Measurements from ENCODE around the gene SCNM1.

The SCNM1 gene

DNA sequence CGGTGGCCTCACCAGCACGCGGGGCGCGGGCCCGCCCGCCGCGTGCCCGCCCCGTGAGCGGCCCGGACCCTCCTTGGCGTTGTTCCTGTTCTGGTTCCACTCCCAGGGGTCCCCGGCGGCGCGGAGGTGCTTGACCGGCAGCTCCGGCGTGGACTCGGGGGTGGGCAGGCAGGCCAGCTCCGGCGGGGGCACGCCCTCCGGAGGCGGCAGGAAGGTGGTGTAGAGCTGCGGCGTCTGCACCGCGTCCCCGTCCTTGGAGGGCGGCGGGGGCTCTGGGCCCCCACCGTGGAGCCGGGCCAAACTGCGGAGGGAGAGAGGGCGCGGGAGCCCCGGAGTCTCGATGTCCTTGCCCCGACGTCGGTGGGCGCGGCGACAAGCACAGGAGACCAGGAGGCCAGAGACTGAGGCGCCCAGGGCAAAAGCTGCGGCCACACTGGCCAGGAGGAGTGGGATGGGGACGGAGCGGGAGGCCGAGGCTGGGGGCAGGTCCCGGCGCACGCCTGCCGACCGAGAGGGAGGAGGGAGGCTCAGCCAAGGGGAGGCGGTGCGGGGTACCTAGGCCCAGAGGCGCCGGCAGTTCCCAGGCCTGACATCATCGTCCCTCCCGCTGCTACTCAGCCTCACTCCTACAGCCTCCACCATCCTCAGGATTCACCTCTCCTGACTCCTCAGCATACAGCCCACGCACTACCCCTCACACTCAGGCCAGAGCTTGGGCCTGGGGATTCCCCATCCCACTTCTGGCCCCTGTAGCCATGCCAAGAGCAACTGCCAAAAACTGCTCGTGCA is 32.7 kb upstream of the SCNM1 start:
- H3K4me3 ChIP-seq = no peak overlapping the region
- H3K27ac ChIP-seq = no peak overlapping the region
- no peak for TF ChIP-seq CTCF (IDR thresholded peaks at IDR 0.05)
- no peak for DNase-seq (ENCODE audit: low spot score)

DNA sequence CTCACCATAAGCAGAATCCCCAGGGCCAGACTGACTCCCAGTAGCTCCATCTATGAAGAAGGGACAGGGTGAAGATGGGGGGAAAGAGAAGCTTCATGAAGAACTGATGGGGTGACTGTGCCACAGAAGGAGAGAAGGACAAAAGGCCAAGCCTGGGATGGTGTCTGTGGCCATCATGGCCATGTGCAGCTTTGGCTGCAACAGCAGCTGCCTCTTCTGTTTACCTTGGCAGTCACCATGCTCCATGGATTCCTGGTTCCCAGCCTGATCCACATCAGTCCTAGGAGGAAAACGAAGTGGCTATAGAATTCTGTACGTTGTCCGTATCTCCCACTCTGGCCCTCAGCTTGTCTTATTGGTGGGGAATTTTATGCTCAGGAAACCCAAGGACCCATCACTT is 31.5 kb upstream of the SCNM1 start:
- Histone ChIP-seq H3K27ac (no peak overlapping the region), H3K4me3 (no peak overlapping the region)
- TF ChIP-seq CTCF (IDR thresholded peaks at IDR 0.05) = no peak
- no peak for DNase-seq (ENCODE audit: low spot score)

GRCh38 chr1:151134991-151135390 is 31.0 kb upstream of the SCNM1 start:
- no peak overlapping the region for H3K27ac ChIP-seq
- no peak for TF ChIP-seq CTCF (IDR thresholded peaks at IDR 0.05)
- no peak overlapping the region for H3K4me3 ChIP-seq
- no peak for DNase-seq (ENCODE audit: low spot score)

- no peak for TF ChIP-seq CTCF (IDR thresholded peaks at IDR 0.05)
- no peak for DNase-seq (ENCODE audit: low spot score)
- no peak overlapping the region for H3K4me3 ChIP-seq
- H3K27ac ChIP-seq = no peak overlapping the region
These were observed 30.2 kb upstream of the SCNM1 start for GRCh38 chr1:151135433-151136385.

- no peak for DNase-seq (ENCODE audit: low spot score)
- H3K4me3 ChIP-seq = no peak overlapping the region
- TF ChIP-seq CTCF (IDR thresholded peaks at IDR 0.05) = no peak
- H3K27ac ChIP-seq = no peak overlapping the region
These were observed 28.2 kb upstream of the SCNM1 start for GRCh38 chr1:151137789-151138188.

GRCh38 chr1:151142411-151143056 is 23.4 kb upstream of the SCNM1 start:
- Histone ChIP-seq H3K4me3 (no peak overlapping the region), H3K27ac (no peak overlapping the region)
- TF ChIP-seq CTCF (IDR thresholded peaks at IDR 0.05) = no peak
- DNase-seq (ENCODE audit: low spot score) = no peak
